Measurements from ENCODE around the gene PPP1R7. TPM values are rescaled to one million over a fixed set of nuclear protein-coding genes. Genes with fewer than 3 reads are reported as not detected.

The PPP1R7 gene
- total RNA-seq, 1 experiment from 2014 or later = 49.1 TPM

- no peak for TF ChIP-seq SMAD4 (CRISPR knock-in tag; IDR thresholded peaks at IDR 0.05)
These were observed 33.4 kb upstream of the PPP1R7 start (continued) for GRCh38 chr2:241116606-241117560.

- H3K4me1 Mint-ChIP-seq = no peaks in the 10 kb centered on the region
- DNase-seq (ENCODE audit: low spot score) = no peak
- ATAC-seq = no peak
- peaks cover 41% of the 10 kb centered on the region for H3K36me3 Mint-ChIP-seq
- TF ChIP-seq CREB1 (CRISPR knock-in tag; IDR thresholded peaks at IDR 0.05) (no peak), NR3C1 (CRISPR knock-in tag; conservative IDR thresholded peaks at IDR 0.05; ENCODE audit: low read depth) (no peak), PREB (CRISPR knock-in tag; IDR thresholded peaks at IDR 0.05; ENCODE audit: borderline replicate concordance) (no peak), FOXP1 (CRISPR knock-in tag; IDR thresholded peaks at IDR 0.05; ENCODE audit: borderline replicate concordance) (no peak), SMAD3 (CRISPR knock-in tag; IDR thresholded peaks at IDR 0.05; ENCODE audit: borderline replicate concordance) (no peak), CREM (CRISPR knock-in tag; IDR thresholded peaks at IDR 0.05) (no peak), ZNF138 (CRISPR knock-in tag; conservative IDR thresholded peaks at IDR 0.05) (no peak)
- H3K27ac Mint-ChIP-seq = 0 out of 2 replicates have a peak overlapping the region, but pooled peaks have one; percentile 3
- CTCF ChIA-PET = no interaction called here
- POLR2A ChIA-PET = no interaction called here
- H3K4me3 Mint-ChIP-seq = no peak overlapping the region
- H3K9me3 Mint-ChIP-seq = peaks cover 10% of the 10 kb centered on the region
- H3K27me3 Mint-ChIP-seq (ENCODE audit: low read depth) = no peaks in the 10 kb centered on the region
These were observed 31.3 kb upstream of the PPP1R7 start for GRCh38 chr2:241118737-241119505.

- ATAC-seq = no peak
- Mint-ChIP-seq H3K27ac (no peak overlapping the region), H3K36me3 (peaks cover 32% of the 10 kb centered on the region), H3K9me3 (peaks cover 10% of the 10 kb centered on the region), H3K4me1 (no peaks in the 10 kb centered on the region), H3K27me3 (ENCODE audit: low read depth) (no peaks in the 10 kb centered on the region), H3K4me3 (no peak overlapping the region)
- ChIA-PET POLR2A (no interaction called here), CTCF (no interaction called here)
- DNase-seq (ENCODE audit: low spot score) = no peak
- TF ChIP-seq NR3C1 (CRISPR knock-in tag; conservative IDR thresholded peaks at IDR 0.05; ENCODE audit: low read depth) = no peak
- TF ChIP-seq ZNF396 (CRISPR knock-in tag; IDR thresholded peaks at IDR 0.05; ENCODE audit: borderline replicate concordance) = no peak
- no peak for TF ChIP-seq FOXP1 (CRISPR knock-in tag; IDR thresholded peaks at IDR 0.05; ENCODE audit: borderline replicate concordance)
These were observed 29.8 kb upstream of the PPP1R7 start for GRCh38 chr2:241120440-241120839.

DNA sequence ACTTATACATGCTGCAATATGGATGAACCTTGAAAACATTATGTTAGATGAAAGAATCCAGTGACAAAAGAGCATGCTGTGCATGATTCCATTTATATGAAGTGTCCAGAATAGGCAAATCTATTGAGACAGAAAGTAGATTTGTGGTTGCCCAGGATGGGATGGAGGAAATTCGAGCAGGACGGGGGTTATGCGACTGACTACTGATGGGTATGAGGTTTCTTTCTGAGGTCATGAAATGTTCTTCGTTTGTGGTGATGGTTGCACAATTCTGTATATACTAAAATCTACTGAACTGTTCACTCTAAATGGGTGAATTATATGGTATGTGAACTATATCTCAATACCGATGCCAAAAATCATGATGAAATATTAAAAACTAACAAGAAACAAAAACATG lies 29.3 kb upstream of the PPP1R7 start:
- no peak for TF ChIP-seq SOX15 (CRISPR knock-in tag; IDR thresholded peaks at IDR 0.05)
- TF ChIP-seq, protein P1, sequence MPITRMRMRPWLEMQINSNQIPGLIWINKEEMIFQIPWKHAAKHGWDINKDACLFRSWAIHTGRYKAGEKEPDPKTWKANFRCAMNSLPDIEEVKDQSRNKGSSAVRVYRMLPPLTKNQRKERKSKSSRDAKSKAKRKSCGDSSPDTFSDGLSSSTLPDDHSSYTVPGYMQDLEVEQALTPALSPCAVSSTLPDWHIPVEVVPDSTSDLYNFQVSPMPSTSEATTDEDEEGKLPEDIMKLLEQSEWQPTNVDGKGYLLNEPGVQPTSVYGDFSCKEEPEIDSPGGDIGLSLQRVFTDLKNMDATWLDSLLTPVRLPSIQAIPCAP (CRISPR knock-in tag; IDR thresholded peaks at IDR 0.05) = no peak
- no peak for TF ChIP-seq GABPB1 (CRISPR knock-in tag; IDR thresholded peaks at IDR 0.05)
- TF ChIP-seq ATF3 (CRISPR knock-in tag; conservative IDR thresholded peaks at IDR 0.05) = no peak
- TF ChIP-seq ZNF396 (CRISPR knock-in tag; IDR thresholded peaks at IDR 0.05; ENCODE audit: borderline replicate concordance) = no peak
- TF ChIP-seq NR2C2 (CRISPR knock-in tag; IDR thresholded peaks at IDR 0.05) = no peak
- TF ChIP-seq TEAD4 (CRISPR knock-in tag; IDR thresholded peaks at IDR 0.05) = no peak
- TF ChIP-seq CREB1 (CRISPR knock-in tag; IDR thresholded peaks at IDR 0.05) = no peak
- H3K9me3 Mint-ChIP-seq = peaks cover 10% of the 10 kb centered on the region
- ATAC-seq (no peak), DNase-seq (ENCODE audit: low spot score) (no peak)
- peaks cover 32% of the 10 kb centered on the region for H3K36me3 Mint-ChIP-seq
- CTCF ChIA-PET = no interaction called here
- H3K27ac Mint-ChIP-seq = no peak overlapping the region
- H3K4me3 Mint-ChIP-seq = no peak overlapping the region
- H3K4me1 Mint-ChIP-seq = no peaks in the 10 kb centered on the region
- H3K27me3 Mint-ChIP-seq (ENCODE audit: low read depth) = no peaks in the 10 kb centered on the region
- POLR2A ChIA-PET = no interaction called here

Measured in WTC11 (cell line).